Endothelial cell of umbilical vein (primary cell): ENCODE results near the gene NKX1-1.

ENCODE experiments used
- CTCF ChIP-seq, 2 donors: IDR thresholded peaks; 1 replicate in 1 of 2; 2 replicates in 1 of 2; pipeline ENCODE4 v1.5.1; 2011; ENCODE audit warnings: low read length in 2 of 2, mild to moderate bottlenecking in 2 of 2, moderate library complexity in 2 of 2, control low read depth in 1 of 2, inconsistent platforms in 1 of 2, low read depth in 1 of 2; ENCODE audit not compliant: insufficient read depth in 1 of 2; ENCODE audit errors: extremely low read depth in 1 of 2
- EZH2 ChIP-seq: IDR thresholded peaks from 2 replicates; pipeline ENCODE4 v1.6.1; 2012; ENCODE audit warnings: borderline replicate concordance, low read depth, mild to moderate bottlenecking, moderate library complexity, low read length, inconsistent platforms; ENCODE audit not compliant: severe bottlenecking
- MAX ChIP-seq: IDR thresholded peaks from 2 replicates; pipeline ENCODE4 v1.6.1; 2011; ENCODE audit not compliant: insufficient read depth, insufficient read length
- MYC ChIP-seq: IDR thresholded peaks from one replicate; pipeline ENCODE4 v1.6.1; 2011; ENCODE audit warnings: mild to moderate bottlenecking, low read depth, low read length
- POLR2A ChIP-seq: IDR thresholded peaks from 2 replicates; pipeline ENCODE4 v1.6.1; 2012; ENCODE audit warnings: low read depth, mild to moderate bottlenecking, control low read depth, low read length
- POLR2AphosphoS5 ChIP-seq: IDR thresholded peaks from 2 replicates; pipeline ENCODE4 v1.6.1; 2012; ENCODE audit warnings: low read depth, mild to moderate bottlenecking, control low read depth, low read length, moderate library complexity; ENCODE audit not compliant: insufficient read depth

GRCh38 chr4:1398681-1399507, 7.3 kb downstream of the NKX1-1 start:
- TF ChIP-seq CTCF (IDR thresholded peaks at IDR 0.05; ENCODE audit: extremely low read depth in 1 of 2, insufficient read depth in 1 of 2, low read depth in 1 of 2, low read length in 2 of 2) (no peak), EZH2 (no peak), MAX (no peak), POLR2A (no peak), MYC (no peak), POLR2AphosphoS5 (no peak)
